Measurements from ENCODE around the gene DFFB. TPM values are rescaled to one million over a fixed set of nuclear protein-coding genes. Genes with fewer than 3 reads are reported as not detected.

Gene DFFB
- total RNA-seq, 1 experiment from 2014 or later = 9.0 TPM

- no peak overlapping the region for H3K4me2 ChIP-seq (ENCODE audit: low read length)
- H3K4me3 ChIP-seq (replicated peaks in 1 of 2; ENCODE audit: low read depth in 1 of 2, low read length in 2 of 2) = no peak overlapping the region
- CTCF ChIA-PET = no interaction called here
- no peaks in the 10 kb centered on the region for H3K79me2 ChIP-seq (ENCODE audit: insufficient read depth, low read length)
- H4K20me1 ChIP-seq (ENCODE audit: insufficient read depth) = no peaks in the 10 kb centered on the region
- no peak overlapping the region for H3K9ac ChIP-seq (ENCODE audit: low read length)
- no peaks in the 10 kb centered on the region for H3K9me3 ChIP-seq (ENCODE audit: control insufficient read depth in 1 of 2, insufficient read depth in 1 of 2, low read depth in 1 of 2, low read length in 2 of 2)
- RAD21 ChIA-PET (ENCODE audit: low non-redundant PET in 1 of 2, low total read pairs in 2 of 2, uncharacterized antibody in 2 of 2, unreplicated experiment in 2 of 2) = no interaction called here
- intact Hi-C loops (cut with micrococcal nuclease) = no loop called here
- no peaks in the 10 kb centered on the region for H3K36me3 ChIP-seq (ENCODE audit: control insufficient read depth in 1 of 2, insufficient read depth in 2 of 2, low read length in 2 of 2)
- no peaks in the 10 kb centered on the region for H3K9me2 ChIP-seq (ENCODE audit: insufficient read depth)
- POLR2A ChIA-PET = no interaction called here
- no peaks in the 10 kb centered on the region; the same call in 1 of the 2 replicates for H3K27me3 ChIP-seq (ENCODE audit: insufficient read depth, low read length)
- no peak overlapping the region for H2AFZ ChIP-seq (ENCODE audit: low read depth, low read length, poor library complexity, severe bottlenecking)
- no peak for DNase-seq (ENCODE audit: low read depth, low spot score)
- H3K4me1 ChIP-seq (ENCODE audit: control insufficient read depth in 1 of 2, insufficient read depth in 2 of 2, low read length in 2 of 2) = no peaks in the 10 kb centered on the region
- no TSS peak for BruUV-seq (replicated peaks)
- TF ChIP-seq POLR2A (IDR thresholded peaks at IDR 0.05; ENCODE audit: borderline replicate concordance, extremely low read depth, insufficient read depth, insufficient read length) = no peak
- TF ChIP-seq SRF (IDR thresholded peaks at IDR 0.05; ENCODE audit: low read depth) = no peak
- no peak for TF ChIP-seq REST (IDR thresholded peaks at IDR 0.05; ENCODE audit: low read depth)
- TF ChIP-seq RAD21 (IDR thresholded peaks at IDR 0.05; ENCODE audit: low read depth) = no peak
- no peak for TF ChIP-seq ATF3 (IDR thresholded peaks at IDR 0.05)
- no peak for TF ChIP-seq SP1 (IDR thresholded peaks at IDR 0.05; ENCODE audit: low read depth)
- no peak for ATAC-seq
- no peak overlapping the region for H3K27ac ChIP-seq (ENCODE audit: low read depth, low read length)
These were observed 61.8 kb downstream of the DFFB start for GRCh38 chr1:3918966-3919611.

- ATAC-seq = no peak
- no peaks in the 10 kb centered on the region; the same call in 1 of the 2 replicates for H3K27me3 ChIP-seq (ENCODE audit: insufficient read depth, low read length)
- no peaks in the 10 kb centered on the region for H3K9me3 ChIP-seq (ENCODE audit: control insufficient read depth in 1 of 2, insufficient read depth in 1 of 2, low read depth in 1 of 2, low read length in 2 of 2)
- no peak overlapping the region for H2AFZ ChIP-seq (ENCODE audit: low read depth, low read length, poor library complexity, severe bottlenecking)
- no peaks in the 10 kb centered on the region for H4K20me1 ChIP-seq (ENCODE audit: insufficient read depth)
- ChIA-PET RAD21 (ENCODE audit: low non-redundant PET in 1 of 2, low total read pairs in 2 of 2, uncharacterized antibody in 2 of 2, unreplicated experiment in 2 of 2) (no interaction called here), CTCF (no interaction called here), POLR2A (no interaction called here)
- H3K4me1 ChIP-seq (ENCODE audit: control insufficient read depth in 1 of 2, insufficient read depth in 2 of 2, low read length in 2 of 2) = no peaks in the 10 kb centered on the region
- no TSS peak for BruUV-seq (replicated peaks)
- no peak overlapping the region for H3K27ac ChIP-seq (ENCODE audit: low read depth, low read length)
- DNase-seq (ENCODE audit: low read depth, low spot score) = no peak
- intact Hi-C loops (cut with micrococcal nuclease) = no loop called here
- no peaks in the 10 kb centered on the region for H3K9me2 ChIP-seq (ENCODE audit: insufficient read depth)
- H3K79me2 ChIP-seq (ENCODE audit: insufficient read depth, low read length) = no peaks in the 10 kb centered on the region
- no peak overlapping the region for H3K4me3 ChIP-seq (replicated peaks in 1 of 2; ENCODE audit: low read depth in 1 of 2, low read length in 2 of 2)
- H3K9ac ChIP-seq (ENCODE audit: low read length) = no peak overlapping the region
- H3K36me3 ChIP-seq (ENCODE audit: control insufficient read depth in 1 of 2, insufficient read depth in 2 of 2, low read length in 2 of 2) = no peaks in the 10 kb centered on the region
- H3K4me2 ChIP-seq (ENCODE audit: low read length) = no peak overlapping the region
- TF ChIP-seq ATF3 (IDR thresholded peaks at IDR 0.05) (no peak), POLR2A (IDR thresholded peaks at IDR 0.05; ENCODE audit: borderline replicate concordance, extremely low read depth, insufficient read depth, insufficient read length) (no peak), ZBTB33 (IDR thresholded peaks at IDR 0.05; ENCODE audit: extremely low read depth, insufficient replicate concordance, low read length) (no peak), MAX (IDR thresholded peaks at IDR 0.05) (no peak), REST (IDR thresholded peaks at IDR 0.05; ENCODE audit: low read depth) (no peak)
These were observed 62.4 kb downstream of the DFFB start for GRCh38 chr1:3919706-3920105.
